Measurements from ENCODE around the gene GATC. TPM values are rescaled to one million over a fixed set of nuclear protein-coding genes. Genes with fewer than 3 reads are reported as not detected.

GATC gene
- total and polyA plus RNA-seq, 2 experiments from 2014 or later: 15.9 to 18.3 TPM

GRCh38 chr12:120495186-120495730 lies 49.0 kb downstream of the GATC start:
- 27 to 30% methylated on average over 17 of the region's 17 CpGs for WGBS, 2 experiments (ENCODE audit: low coverage in 1 of 2, low lambda C conversion rate in 2 of 2, missing lambda C conversion rate in 2 of 2)
- in situ Hi-C loops (cut with MboI): no loop called here
- peaks cover 15% of the 10 kb centered on the region for H4K20me1 ChIP-seq (ENCODE audit: insufficient read depth)
- H3K27ac ChIP-seq: no peak overlapping the region
- H3K4me3 ChIP-seq: peak overlapping the region; percentile 99
- peaks cover 45% of the 10 kb centered on the region for H3K79me2 ChIP-seq (ENCODE audit: insufficient read depth)
- H3K4me1 ChIP-seq (ENCODE audit: insufficient read depth): peaks cover 20% of the 10 kb centered on the region
- H3K27me3 ChIP-seq (replicated peaks; ENCODE audit: insufficient read depth): no peaks in the 10 kb centered on the region
- H3K9ac ChIP-seq: peak overlapping the region; percentile 59
- peak; percentile 21 for DNase-seq
- TF ChIP-seq EZH2phosphoT487 (IDR thresholded peaks at IDR 0.05; ENCODE audit: insufficient read depth, low read depth) (no peak), EZH2 (IDR thresholded peaks at IDR 0.05; ENCODE audit: insufficient read depth, poor library complexity, severe bottlenecking) (no peak)
- H3F3A ChIP-seq (ENCODE audit: insufficient read depth): peaks cover 34% of the 10 kb centered on the region
- no peaks in the 10 kb centered on the region for H3K9me2 ChIP-seq (ENCODE audit: insufficient read depth)
- H3K4me2 ChIP-seq (ENCODE audit: unreplicated experiment): peak overlapping the region; percentile 85
- H2AFZ ChIP-seq: peak overlapping the region; percentile 75
- H3K36me3 ChIP-seq (ENCODE audit: low read depth): peaks cover 14% of the 10 kb centered on the region
- H3K9me3 ChIP-seq (ENCODE audit: low read depth): no peaks in the 10 kb centered on the region

GRCh38 chr12:120495731-120496412 lies 49.6 kb downstream of the GATC start, which contains the start of gene DYNLL1:
TSS of gene DYNLL1 (plus strand) at chr12:120496113. CDS start at chr12:120496422, 309 bp downstream.
- Histone ChIP-seq H3K79me2 (ENCODE audit: insufficient read depth) (peaks cover 45% of the 10 kb centered on the region), H3K4me2 (ENCODE audit: unreplicated experiment) (peak within 1 kb of the TSS; percentile 91), H3K9me2 (ENCODE audit: insufficient read depth) (no peaks in the 10 kb centered on the region), H3K4me1 (ENCODE audit: insufficient read depth) (peaks cover 20% of the 10 kb centered on the region), H2AFZ (peak within 1 kb of the TSS; percentile 75), H4K20me1 (ENCODE audit: insufficient read depth) (peaks cover 15% of the 10 kb centered on the region), H3F3A (ENCODE audit: insufficient read depth) (peaks cover 40% of the 10 kb centered on the region), H3K9ac (peak within 1 kb of the TSS; percentile 87), H3K4me3 (peak within 1 kb of the TSS; percentile 99), H3K36me3 (ENCODE audit: low read depth) (peaks cover 14% of the 10 kb centered on the region), H3K9me3 (ENCODE audit: low read depth) (no peaks in the 10 kb centered on the region), H3K27ac (peak within 1 kb of the TSS; percentile 63), H3K27me3 (replicated peaks; ENCODE audit: insufficient read depth) (no peaks in the 10 kb centered on the region)
- DNase-seq: peak; percentile 98
- in situ Hi-C loops (cut with MboI): no loop called here
- TF ChIP-seq EZH2phosphoT487 (IDR thresholded peaks at IDR 0.05; ENCODE audit: insufficient read depth, low read depth) (no peak), EZH2 (IDR thresholded peaks at IDR 0.05; ENCODE audit: insufficient read depth, poor library complexity, severe bottlenecking) (no peak)
- 1 to 2% methylated on average over 36 to 48 of the region's 53 CpGs for WGBS, 2 experiments (ENCODE audit: low coverage in 1 of 2, low lambda C conversion rate in 2 of 2, missing lambda C conversion rate in 2 of 2)

DNA sequence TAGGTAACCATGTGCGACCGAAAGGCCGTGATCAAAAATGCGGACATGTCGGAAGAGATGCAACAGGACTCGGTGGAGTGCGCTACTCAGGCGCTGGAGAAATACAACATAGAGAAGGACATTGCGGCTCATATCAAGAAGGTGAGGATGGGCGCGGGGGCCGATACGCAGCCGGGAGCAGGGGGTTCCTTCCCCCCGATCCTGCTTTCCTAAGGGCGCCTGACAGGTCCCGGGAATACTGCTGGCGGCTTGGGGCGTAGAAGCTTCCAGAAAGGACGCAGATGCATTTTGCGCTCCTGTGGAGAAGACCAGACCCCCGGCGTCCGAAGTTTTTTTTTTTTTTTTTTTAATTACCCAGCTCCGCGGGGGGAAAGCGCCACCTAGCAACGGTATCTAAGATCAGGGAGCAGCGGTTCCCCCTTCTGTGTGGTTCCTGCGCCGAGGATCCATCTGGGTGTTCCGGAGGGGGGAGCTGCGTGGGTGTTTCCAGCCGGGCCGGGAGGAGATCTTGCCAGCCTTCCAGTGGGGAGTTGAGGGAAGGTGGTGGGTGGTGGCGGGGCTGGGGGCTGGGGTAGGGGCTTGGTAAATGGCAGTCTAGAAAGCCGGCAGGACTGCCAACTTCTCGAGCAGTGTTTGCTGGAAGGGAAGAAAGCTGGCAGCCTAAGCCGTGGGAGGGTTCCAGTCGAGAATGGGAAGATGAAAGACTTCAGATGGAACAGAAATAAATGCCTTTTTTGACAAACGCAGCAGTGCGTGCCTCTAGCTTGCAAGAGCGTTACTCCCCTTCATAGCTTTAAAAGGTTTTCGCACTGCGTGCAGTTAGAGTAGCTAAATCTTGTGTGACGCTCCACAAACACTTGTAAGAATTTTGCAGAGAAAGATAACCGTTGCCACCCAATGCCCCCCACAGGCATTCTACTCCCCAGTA lies 50.4 kb downstream of the GATC start:
- H3F3A ChIP-seq (ENCODE audit: insufficient read depth): peaks cover 40% of the 10 kb centered on the region
- peaks cover 14% of the 10 kb centered on the region for H3K36me3 ChIP-seq (ENCODE audit: low read depth)
- H2AFZ ChIP-seq: peak overlapping the region; percentile 75
- peak; percentile 80 for DNase-seq
- H3K79me2 ChIP-seq (ENCODE audit: insufficient read depth): peaks cover 45% of the 10 kb centered on the region
- H3K27ac ChIP-seq: peak overlapping the region; percentile 63
- peaks cover 20% of the 10 kb centered on the region for H3K4me1 ChIP-seq (ENCODE audit: insufficient read depth)
- in situ Hi-C loops (cut with MboI): no loop called here
- WGBS, 2 experiments (ENCODE audit: low coverage in 1 of 2, low lambda C conversion rate in 2 of 2, missing lambda C conversion rate in 2 of 2): 1 to 2% methylated on average over 41 to 46 of the region's 47 CpGs
- TF ChIP-seq EZH2 (IDR thresholded peaks at IDR 0.05; ENCODE audit: insufficient read depth, poor library complexity, severe bottlenecking) (no peak), EZH2phosphoT487 (IDR thresholded peaks at IDR 0.05; ENCODE audit: insufficient read depth, low read depth) (no peak)
- peak overlapping the region; percentile 91 for H3K4me2 ChIP-seq (ENCODE audit: unreplicated experiment)
- no peaks in the 10 kb centered on the region for H3K9me2 ChIP-seq (ENCODE audit: insufficient read depth)
- H3K27me3 ChIP-seq (replicated peaks; ENCODE audit: insufficient read depth): no peaks in the 10 kb centered on the region
- H3K9me3 ChIP-seq (ENCODE audit: low read depth): no peaks in the 10 kb centered on the region
- peak overlapping the region; percentile 99 for H3K4me3 ChIP-seq
- H4K20me1 ChIP-seq (ENCODE audit: insufficient read depth): peaks cover 15% of the 10 kb centered on the region
- peak overlapping the region; percentile 87 for H3K9ac ChIP-seq

DNA sequence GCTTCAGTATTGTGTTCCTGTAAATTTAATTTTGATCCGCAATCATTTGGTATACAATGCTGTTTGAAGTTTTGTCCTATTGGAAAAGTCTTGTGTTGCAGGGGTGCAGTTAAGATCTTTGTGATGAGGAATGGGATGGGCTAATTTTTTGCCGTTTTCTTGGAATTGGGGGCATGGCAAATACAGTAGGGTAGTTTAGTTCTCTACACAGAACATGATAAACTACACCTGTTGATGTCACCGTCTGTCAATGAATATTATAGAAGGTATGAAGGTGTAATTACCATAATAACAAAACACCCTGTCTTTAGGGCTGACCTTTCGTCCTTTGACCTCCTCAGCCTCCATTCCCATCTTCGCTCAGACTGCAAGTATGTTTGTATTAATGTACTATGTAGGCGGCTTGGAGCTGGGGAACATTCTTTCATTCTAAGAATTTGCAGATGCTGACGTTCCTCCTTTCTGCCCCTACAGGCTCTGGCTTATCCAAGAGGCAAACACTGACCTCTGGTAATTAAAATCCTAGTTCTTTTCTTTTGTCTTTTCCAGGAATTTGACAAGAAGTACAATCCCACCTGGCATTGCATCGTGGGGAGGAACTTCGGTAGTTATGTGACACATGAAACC lies 51.4 kb downstream of the GATC start:
- Histone ChIP-seq H3K9me2 (ENCODE audit: insufficient read depth) (no peaks in the 10 kb centered on the region), H3F3A (ENCODE audit: insufficient read depth) (peaks cover 40% of the 10 kb centered on the region), H3K79me2 (ENCODE audit: insufficient read depth) (peaks cover 45% of the 10 kb centered on the region), H3K36me3 (ENCODE audit: low read depth) (peaks cover 14% of the 10 kb centered on the region), H4K20me1 (ENCODE audit: insufficient read depth) (peaks cover 15% of the 10 kb centered on the region), H3K9ac (peak overlapping the region; percentile 87), H3K27ac (peak overlapping the region; percentile 7; the same call in 1 of the 2 replicates), H3K9me3 (ENCODE audit: low read depth) (no peaks in the 10 kb centered on the region), H3K4me3 (peak overlapping the region; percentile 99), H3K27me3 (replicated peaks; ENCODE audit: insufficient read depth) (no peaks in the 10 kb centered on the region), H3K4me1 (ENCODE audit: insufficient read depth) (peaks cover 20% of the 10 kb centered on the region), H2AFZ (no peak overlapping the region), H3K4me2 (ENCODE audit: unreplicated experiment) (peak overlapping the region; percentile 91)
- in situ Hi-C loops (cut with MboI): no loop called here
- peak; percentile 48 for DNase-seq
- TF ChIP-seq EZH2phosphoT487 (IDR thresholded peaks at IDR 0.05; ENCODE audit: insufficient read depth, low read depth): no peak
- TF ChIP-seq EZH2 (IDR thresholded peaks at IDR 0.05; ENCODE audit: insufficient read depth, poor library complexity, severe bottlenecking): no peak
- 11 to 12% methylated on average over 9 of the region's 9 CpGs for WGBS, 2 experiments (ENCODE audit: low coverage in 1 of 2, low lambda C conversion rate in 2 of 2, missing lambda C conversion rate in 2 of 2)
